Smooth muscle cell (in vitro differentiated cells): ENCODE measurements around the gene IGF2R. TPM values are rescaled to one million over a fixed set of nuclear protein-coding genes. Genes with fewer than 3 reads are reported as not detected.
"Not testable (repeated sequence)": the region's sequence is repeated elsewhere in the genome, so short reads cannot be mapped to it uniquely, and the experiment has no call there.

Experiments used
- DNase-seq: peaks from one replicate; lab custom pipeline; 2025; ENCODE audit not compliant: unreplicated experiment; lab: John Stamatoyannopoulos, UW
- H2AFZ ChIP-seq: fragments of 200-600 bp; sonication (generic); 2 replicates; pipeline ENCODE4 v1.6.0; 2016; ENCODE audit warnings: antibody characterized with exemption, low read depth, mild to moderate bottlenecking
- H3F3A ChIP-seq: fragments of 200-600 bp; sonication (generic); 2 replicates; pipeline ENCODE4 v1.6.0; 2017; ENCODE audit warnings: antibody characterized with exemption, low read depth
- H3K27ac ChIP-seq: fragments of 200-600 bp; sonication (generic); 2 replicates; pipeline ENCODE4 v1.5.1; 2016; ENCODE audit warnings: low read depth, mild to moderate bottlenecking
- H3K27me3 ChIP-seq: fragments of 200-600 bp; sonication (generic); 2 replicates; pipeline ENCODE4 v1.6.1; 2016; ENCODE audit warnings: low read depth, mild to moderate bottlenecking
- H3K36me3 ChIP-seq: fragments of 200-600 bp; sonication (generic); 2 replicates; pipeline ENCODE4 v1.5.1; 2016; ENCODE audit warnings: low read depth
- H3K4me1 ChIP-seq: fragments of 200-600 bp; sonication (generic); 2 replicates; pipeline ENCODE4 v1.5.1; 2016; ENCODE audit warnings: low read depth
- H3K4me2 ChIP-seq: fragments of 200-600 bp; sonication (generic); 2 replicates; pipeline ENCODE4 v1.6.0; 2016; ENCODE audit warnings: mild to moderate bottlenecking
- H3K4me3 ChIP-seq: fragments of 200-600 bp; sonication (generic); 2 replicates; pipeline ENCODE4 v1.5.1; 2016; ENCODE audit warnings: mild to moderate bottlenecking
- H3K79me2 ChIP-seq: fragments of 200-600 bp; sonication (generic); 2 replicates; pipeline ENCODE4 v1.6.0; 2016; ENCODE audit warnings: low read depth, mild to moderate bottlenecking
- H3K9ac ChIP-seq: fragments of 200-600 bp; sonication (generic); 2 replicates; pipeline ENCODE4 v1.6.0; 2016; ENCODE audit warnings: low read depth
- H3K9me3 ChIP-seq: fragments of 200-600 bp; sonication (generic); replicated peaks from 2 replicates; pipeline ENCODE4 v1.5.1; 2016; ENCODE audit warnings: low read depth
- H4K20me1 ChIP-seq: fragments of 200-600 bp; sonication (generic); 2 replicates; pipeline ENCODE4 v1.6.0; 2016; ENCODE audit warnings: low read depth
- WGBS: methylation state at CpG from one replicate; pipeline ENCODE4 v1.1.7; 2016; ENCODE audit warnings: low lambda C conversion rate; 5-methylcytosine and 5-hydroxymethylcytosine counted together
- polyA plus RNA-seq: library from polyadenylated mRNA; unstranded; fragments of >200 nt; fragmentation: Nextera tagmentation; extraction: Ambion mirVana; gene quantifications from 2 replicates; pipeline ENCODE4 v1.2.1, GENCODE V29; 2016
- total RNA-seq: library from RNA; depleted of rRNA; stranded (reverse); fragments of >200 nt; gene quantifications from 2 replicates; pipeline ENCODE4 v1.2.3, GENCODE V29; 2014
- TF ChIP-seq, protein P1 (sequence below): fragments of 200-600 bp; sonication (generic); IDR thresholded peaks from 2 replicates; pipeline ENCODE4 v1.5.1; 2017; ENCODE audit warnings: borderline replicate concordance, mild to moderate bottlenecking, antibody characterized with exemption; ENCODE audit not compliant: insufficient read depth, poor library complexity, severe bottlenecking

Gene IGF2R
- total and polyA plus RNA-seq, 2 experiments from 2014 or later = 44.7 to 77.4 TPM

DNA sequence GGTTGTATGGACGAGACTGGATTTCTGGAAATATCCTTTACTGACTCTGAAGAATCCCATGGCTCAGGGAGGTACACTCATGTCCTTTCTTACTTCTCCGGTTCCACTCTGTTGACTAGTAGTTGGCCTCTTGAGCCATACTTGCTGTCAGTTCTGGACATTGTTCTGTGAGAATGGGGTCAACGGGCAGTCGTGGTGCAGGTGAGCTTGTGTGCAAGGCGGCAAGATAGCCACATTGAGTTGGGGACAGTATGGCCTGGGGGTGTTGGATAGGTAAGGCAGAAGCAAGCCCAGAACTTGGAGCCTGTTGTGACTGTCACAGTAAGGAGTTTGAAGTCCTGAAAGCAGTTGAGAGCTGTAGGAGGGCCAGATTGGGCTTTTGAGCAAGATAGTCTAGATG is 139.2 kb downstream of the IGF2R start:
- Histone ChIP-seq H3K27me3 (no peaks in the 10 kb centered on the region), H3K36me3 (peaks cover 7% of the 10 kb centered on the region), H3K27ac (no peak overlapping the region), H3K9me3 (no peaks in the 10 kb centered on the region), H3K9ac (no peak overlapping the region), H3K4me3 (no peak overlapping the region), H3K4me1 (no peaks in the 10 kb centered on the region), H3K4me2 (no peak overlapping the region), H4K20me1 (no peaks in the 10 kb centered on the region), H3F3A (no peaks in the 10 kb centered on the region), H3K79me2 (no peaks in the 10 kb centered on the region), H2AFZ (no peak overlapping the region)
- TF ChIP-seq, protein P1, sequence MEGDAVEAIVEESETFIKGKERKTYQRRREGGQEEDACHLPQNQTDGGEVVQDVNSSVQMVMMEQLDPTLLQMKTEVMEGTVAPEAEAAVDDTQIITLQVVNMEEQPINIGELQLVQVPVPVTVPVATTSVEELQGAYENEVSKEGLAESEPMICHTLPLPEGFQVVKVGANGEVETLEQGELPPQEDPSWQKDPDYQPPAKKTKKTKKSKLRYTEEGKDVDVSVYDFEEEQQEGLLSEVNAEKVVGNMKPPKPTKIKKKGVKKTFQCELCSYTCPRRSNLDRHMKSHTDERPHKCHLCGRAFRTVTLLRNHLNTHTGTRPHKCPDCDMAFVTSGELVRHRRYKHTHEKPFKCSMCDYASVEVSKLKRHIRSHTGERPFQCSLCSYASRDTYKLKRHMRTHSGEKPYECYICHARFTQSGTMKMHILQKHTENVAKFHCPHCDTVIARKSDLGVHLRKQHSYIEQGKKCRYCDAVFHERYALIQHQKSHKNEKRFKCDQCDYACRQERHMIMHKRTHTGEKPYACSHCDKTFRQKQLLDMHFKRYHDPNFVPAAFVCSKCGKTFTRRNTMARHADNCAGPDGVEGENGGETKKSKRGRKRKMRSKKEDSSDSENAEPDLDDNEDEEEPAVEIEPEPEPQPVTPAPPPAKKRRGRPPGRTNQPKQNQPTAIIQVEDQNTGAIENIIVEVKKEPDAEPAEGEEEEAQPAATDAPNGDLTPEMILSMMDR = no peak
- WGBS = 95% methylated on average over 5 of the region's 5 CpGs
- DNase-seq = no peak

DNA sequence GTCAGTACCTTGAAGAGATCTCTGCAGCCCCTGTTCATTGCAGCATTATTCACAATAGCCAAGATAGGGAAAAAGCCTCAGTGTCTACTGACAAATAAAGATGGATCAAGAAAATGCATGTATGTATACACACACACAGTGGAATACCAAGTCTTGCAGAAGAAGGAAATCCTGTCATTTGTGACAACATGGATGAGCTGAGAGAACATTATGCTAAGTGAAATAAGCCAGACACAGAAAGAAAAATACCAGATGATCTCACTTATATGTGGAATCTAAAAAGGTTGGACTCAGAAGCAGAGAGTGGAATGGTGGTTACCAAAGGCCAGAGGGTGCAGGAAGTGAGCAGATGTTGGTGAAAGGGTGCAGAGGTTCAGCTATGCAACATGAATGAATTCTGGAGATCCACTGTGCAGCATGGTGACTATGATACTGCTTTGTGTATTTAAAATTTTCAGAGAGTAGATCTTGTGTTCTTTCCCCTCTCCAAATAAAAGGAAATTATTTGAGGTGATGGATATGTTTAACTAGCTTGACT is 141.8 kb downstream of the IGF2R start:
- H3K27me3 ChIP-seq = no peaks in the 10 kb centered on the region
- no peaks in the 10 kb centered on the region for H3K36me3 ChIP-seq
- DNase-seq = no peak
- no peaks in the 10 kb centered on the region for H4K20me1 ChIP-seq
- no peaks in the 10 kb centered on the region for H3K79me2 ChIP-seq
- no peak overlapping the region for H3K9ac ChIP-seq
- no peaks in the 10 kb centered on the region for H3K4me1 ChIP-seq
- TF ChIP-seq, protein P1 = no peak
- H3F3A ChIP-seq = no peaks in the 10 kb centered on the region
- no peak overlapping the region for H2AFZ ChIP-seq
- H3K27ac ChIP-seq = no peak overlapping the region
- H3K4me2 ChIP-seq = no peak overlapping the region
- no peaks in the 10 kb centered on the region for H3K9me3 ChIP-seq
- no peak overlapping the region for H3K4me3 ChIP-seq

DNA sequence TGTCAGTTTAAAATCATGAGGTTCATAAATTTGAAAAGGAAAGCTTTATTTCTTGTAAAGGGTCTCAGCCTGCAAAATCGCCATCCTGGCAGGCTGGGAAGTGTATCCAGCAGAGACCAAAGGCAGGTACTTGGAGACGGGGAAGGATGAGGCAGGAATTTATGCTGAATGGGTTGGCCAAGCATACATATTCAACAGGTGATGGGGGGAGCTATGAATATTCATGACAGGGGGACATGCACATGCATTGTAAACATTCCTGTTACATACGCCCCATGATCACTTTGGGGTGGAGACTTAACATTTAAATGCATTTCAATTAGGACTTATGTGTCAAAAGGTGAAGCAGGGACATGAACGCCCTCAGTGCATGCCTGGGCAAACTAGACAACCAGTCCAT is 142.9 kb downstream of the IGF2R start:
- no peaks in the 10 kb centered on the region for H4K20me1 ChIP-seq
- no peak overlapping the region for H3K4me3 ChIP-seq
- H3F3A ChIP-seq = no peaks in the 10 kb centered on the region
- H2AFZ ChIP-seq = no peak overlapping the region
- no peak for DNase-seq
- H3K79me2 ChIP-seq = no peaks in the 10 kb centered on the region
- no peaks in the 10 kb centered on the region for H3K4me1 ChIP-seq
- no peaks in the 10 kb centered on the region for H3K27me3 ChIP-seq
- H3K27ac ChIP-seq = no peak overlapping the region
- no peak overlapping the region for H3K4me2 ChIP-seq
- TF ChIP-seq, protein P1 = no peak
- H3K9me3 ChIP-seq = no peaks in the 10 kb centered on the region
- no peaks in the 10 kb centered on the region for H3K36me3 ChIP-seq
- 84% methylated on average over 4 of the region's 4 CpGs for WGBS
- H3K9ac ChIP-seq = no peak overlapping the region

DNA sequence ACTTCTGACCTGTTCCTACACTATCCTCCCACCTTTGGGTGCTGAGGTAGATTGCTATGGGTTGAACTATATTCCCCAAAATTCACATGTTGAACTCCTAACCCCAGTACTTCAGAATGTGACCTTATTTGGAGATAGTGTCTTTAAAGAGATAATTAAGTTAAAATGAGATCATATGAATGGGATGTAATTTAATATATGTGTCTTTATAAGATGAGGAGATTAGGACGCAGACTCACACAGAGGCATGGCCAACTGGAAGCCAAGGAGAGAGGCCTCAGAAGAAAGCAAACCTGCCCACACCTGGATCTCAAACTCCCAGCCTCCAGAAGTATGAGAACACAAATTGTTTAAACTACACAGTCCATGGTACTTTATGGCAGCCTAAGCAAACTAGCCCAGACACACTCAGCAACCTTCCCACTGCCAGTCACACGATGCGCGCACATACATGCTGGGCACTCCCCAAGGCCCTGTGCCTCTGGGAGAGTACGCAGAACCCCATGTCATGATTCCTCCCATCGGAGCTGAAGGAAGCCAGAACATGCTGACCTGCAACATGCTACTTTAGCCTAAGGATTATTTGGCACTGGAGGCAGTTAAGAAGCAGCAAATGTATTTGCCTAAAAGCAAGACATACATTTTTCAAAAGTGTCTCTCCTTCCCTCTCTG is 143.9 kb downstream of the IGF2R start:
- Histone ChIP-seq H4K20me1 (no peaks in the 10 kb centered on the region), H3K79me2 (no peaks in the 10 kb centered on the region), H2AFZ (no peak overlapping the region), H3K9me3 (no peaks in the 10 kb centered on the region), H3K9ac (no peak overlapping the region), H3K36me3 (no peaks in the 10 kb centered on the region), H3K4me2 (no peak overlapping the region), H3K4me1 (no peaks in the 10 kb centered on the region), H3K27me3 (no peaks in the 10 kb centered on the region), H3F3A (no peaks in the 10 kb centered on the region), H3K27ac (no peak overlapping the region), H3K4me3 (no peak overlapping the region)
- DNase-seq = no peak
- 92% methylated on average over 6 of the region's 6 CpGs for WGBS
- TF ChIP-seq, protein P1 = no peak

DNA sequence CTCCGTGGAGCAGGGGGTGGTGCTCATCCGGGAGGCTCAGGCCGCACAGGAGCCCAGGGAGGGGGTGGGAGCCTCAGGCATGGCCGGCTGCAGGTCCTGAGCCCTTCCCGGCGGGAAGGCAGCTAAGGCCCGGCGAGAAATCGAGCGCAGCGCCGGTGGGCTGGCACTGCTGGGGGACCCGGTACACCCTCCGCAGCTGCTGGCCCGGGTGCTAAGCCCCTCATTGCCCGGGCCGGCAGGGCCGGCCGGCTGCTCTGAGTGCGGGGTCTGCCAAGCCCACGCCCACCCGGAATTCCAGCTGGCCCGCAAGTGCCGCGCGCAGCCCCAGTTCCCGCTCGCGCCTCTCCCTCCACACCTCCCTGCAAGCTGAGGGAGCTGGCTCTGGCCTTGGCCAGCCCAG is 145.7 kb downstream of the IGF2R start:
- not testable (repeated sequence) for H3K27ac ChIP-seq, H3F3A ChIP-seq, H3K4me1 ChIP-seq, H2AFZ ChIP-seq, H3K9me3 ChIP-seq, H3K27me3 ChIP-seq, H3K4me3 ChIP-seq, DNase-seq, H3K36me3 ChIP-seq, H3K9ac ChIP-seq, H4K20me1 ChIP-seq, H3K4me2 ChIP-seq, H3K79me2 ChIP-seq
- 97% methylated on average over 20 of the region's 29 CpGs for WGBS
